Measurements from ENCODE around the gene GRIFIN.

The GRIFIN gene

DNA sequence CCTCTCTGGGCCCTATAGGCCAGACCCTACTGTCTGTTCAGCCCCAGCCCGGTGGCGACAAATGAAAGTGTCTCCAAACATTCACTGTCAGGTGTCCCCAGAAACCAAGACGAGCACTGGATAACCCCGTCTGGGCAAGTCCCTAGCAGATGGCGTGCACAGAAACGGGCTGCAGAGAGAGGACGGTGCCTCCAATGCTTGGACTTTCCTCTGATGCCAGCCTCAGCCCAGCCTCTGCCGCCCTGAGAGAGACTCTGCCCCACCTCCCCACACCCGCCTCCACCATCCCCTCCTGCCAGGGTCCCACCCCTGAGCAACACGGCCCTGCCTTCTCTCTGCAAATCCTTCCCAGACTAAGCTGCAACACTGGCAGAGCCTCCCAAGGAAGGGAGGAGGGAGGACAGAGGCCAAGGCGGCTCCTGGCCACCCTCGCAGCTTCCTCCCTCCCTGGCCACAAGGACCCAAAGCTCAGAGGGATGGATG, 36.0 kb upstream of the GRIFIN start:
- DNase-seq = no peak

- no peak for DNase-seq
Observed at GRCh38 chr7:2511769-2512168, 35.6 kb upstream of the GRIFIN start.

DNA sequence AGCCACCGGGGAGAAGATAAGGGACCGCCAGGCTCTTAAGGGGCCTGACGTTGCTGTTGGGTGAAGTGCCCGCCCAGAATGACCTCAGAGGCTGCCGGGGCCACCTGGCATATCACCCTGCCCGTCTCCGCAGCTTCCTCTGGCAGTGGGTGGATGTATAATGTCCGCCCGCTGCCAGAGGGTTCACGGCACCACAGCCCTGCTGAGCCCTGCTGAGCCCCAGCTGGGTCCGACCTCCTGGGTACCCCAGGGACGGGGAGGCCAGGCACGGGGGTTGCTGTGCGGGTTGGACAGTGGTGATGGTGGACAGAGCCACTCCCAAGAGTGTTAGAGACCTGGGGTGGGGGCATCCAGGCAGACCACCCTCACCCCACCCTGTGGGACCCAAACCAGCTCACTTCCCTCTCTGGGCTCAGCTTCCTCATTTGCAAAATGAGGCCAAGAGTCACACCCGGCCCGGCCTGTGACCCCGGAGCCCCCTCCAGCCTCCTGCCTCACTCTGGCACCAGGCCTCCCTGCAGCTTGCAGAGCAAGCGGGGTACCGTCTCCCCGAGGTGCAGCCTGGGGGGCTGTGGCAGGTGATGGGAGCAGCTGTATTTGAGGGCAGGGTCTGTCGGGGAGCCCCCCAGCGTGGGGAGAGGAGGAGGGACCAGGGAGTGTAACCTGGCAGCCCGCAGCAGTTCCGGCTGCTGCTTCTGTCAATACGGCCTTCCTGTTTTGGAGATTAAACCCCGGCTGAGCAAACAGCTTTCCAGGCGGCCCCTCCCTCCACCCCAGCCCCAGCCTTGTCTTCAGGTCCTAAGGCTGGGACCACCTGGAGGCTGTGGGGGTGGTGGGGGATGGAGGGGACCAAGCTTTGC, 34.9 kb upstream of the GRIFIN start:
- DNase-seq = no peak

DNA sequence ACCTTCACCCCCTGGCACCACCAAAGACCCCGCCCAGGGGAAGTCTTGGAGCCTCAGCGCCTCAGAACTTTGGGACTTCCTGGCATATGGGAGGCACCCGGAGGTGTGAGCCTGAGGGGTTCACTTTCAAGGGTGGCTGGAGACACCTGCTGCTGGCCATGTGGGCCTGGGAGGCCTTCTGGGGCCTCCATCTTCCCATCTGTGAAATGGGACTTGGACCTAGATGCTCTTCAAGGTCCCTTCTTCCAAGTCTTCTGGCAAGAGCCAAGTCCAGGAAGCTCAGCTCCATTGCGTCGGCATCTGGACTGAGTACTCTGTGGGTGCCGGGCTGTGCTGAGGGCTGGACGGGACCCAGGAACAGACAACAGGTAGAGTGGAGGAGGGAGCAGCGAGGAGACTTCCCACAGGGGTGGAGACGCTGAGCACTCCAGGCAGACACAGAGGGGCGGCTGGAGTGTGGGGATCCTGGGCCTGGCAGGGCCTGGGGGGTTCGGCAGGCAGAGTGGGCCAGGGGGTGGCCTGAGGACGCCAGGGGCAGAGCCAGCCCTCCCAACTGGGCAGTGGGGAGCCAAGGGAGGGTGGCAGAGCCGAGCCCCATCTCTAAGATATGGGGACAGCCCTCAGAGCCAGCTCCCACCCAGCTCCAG, 34.1 kb upstream of the GRIFIN start:
- no peak for DNase-seq

DNA sequence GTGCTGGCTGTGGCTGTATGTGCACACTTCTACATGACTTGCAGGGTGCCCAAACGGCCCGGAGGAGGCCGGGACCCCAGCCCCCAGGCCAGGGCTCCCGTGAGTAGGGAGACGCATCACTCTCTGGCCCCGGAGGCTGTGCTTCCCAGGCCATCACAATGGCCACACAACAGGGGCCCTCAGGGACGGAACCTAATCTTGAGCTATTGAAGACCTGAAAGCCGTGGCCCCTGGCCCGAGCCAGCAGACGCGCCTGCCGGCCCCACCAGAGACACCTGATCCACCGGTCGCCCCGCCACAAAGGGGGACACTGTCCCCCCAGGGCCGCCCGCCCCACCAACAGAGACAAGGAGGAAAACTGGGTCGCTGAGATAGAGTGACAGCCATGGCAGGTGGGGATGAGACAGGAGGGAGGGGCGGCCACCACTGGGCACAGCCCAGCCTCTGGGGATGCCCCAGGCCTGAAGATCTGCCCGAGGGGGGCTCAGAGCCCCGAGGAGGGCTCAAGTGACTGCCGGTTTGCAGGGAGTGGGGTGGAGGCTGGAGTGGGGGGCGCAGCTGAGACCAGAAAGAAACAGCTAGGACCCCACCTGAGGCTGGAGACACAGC, 33.2 kb upstream of the GRIFIN start:
- DNase-seq = no peak

DNA sequence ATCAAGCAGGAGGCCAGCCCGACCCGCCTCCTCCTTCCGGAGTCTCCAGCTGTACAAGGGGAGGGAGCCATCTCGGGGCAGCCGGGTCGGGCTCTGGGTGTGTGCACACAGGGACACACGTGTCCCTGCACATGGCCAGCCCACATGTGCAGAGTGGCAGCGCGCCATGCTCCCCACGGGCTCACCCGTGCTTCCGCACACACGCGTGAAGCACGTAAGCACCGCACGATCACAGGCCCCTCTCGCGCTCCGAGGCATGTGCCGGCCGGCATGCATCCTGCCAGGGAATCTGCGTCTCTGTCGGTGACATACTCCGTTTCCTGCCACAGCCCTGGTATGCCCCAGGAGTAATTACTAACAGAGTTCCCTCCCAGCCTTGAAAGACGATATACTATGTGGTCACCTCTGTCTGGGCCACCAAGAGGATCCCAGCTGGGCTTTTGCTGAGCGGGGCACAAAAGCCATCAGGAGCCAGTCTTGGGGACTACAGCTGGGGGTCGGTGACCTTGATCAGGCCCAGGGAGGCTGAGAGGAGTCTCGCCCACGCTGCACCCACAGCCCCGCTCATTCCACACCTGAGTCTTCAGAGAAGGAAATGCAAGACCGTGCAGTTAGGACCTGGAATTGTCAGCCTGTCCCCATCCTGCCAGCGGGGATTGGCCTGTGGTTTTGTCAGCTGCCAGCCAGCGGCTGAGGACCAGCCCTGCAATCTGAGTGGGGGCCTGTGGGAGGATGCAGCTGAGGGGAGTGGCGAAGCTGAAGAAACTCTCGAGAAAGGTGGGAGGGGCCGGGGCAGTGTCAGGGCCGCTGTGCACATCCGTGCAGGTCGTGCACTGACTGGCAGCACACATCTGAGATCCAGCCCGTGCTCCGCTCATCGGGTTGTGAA, 32.4 kb upstream of the GRIFIN start:
- DNase-seq = no peak

- DNase-seq = no peak
Observed at GRCh38 chr7:2507917-2508306, 31.7 kb upstream of the GRIFIN start.

DNA sequence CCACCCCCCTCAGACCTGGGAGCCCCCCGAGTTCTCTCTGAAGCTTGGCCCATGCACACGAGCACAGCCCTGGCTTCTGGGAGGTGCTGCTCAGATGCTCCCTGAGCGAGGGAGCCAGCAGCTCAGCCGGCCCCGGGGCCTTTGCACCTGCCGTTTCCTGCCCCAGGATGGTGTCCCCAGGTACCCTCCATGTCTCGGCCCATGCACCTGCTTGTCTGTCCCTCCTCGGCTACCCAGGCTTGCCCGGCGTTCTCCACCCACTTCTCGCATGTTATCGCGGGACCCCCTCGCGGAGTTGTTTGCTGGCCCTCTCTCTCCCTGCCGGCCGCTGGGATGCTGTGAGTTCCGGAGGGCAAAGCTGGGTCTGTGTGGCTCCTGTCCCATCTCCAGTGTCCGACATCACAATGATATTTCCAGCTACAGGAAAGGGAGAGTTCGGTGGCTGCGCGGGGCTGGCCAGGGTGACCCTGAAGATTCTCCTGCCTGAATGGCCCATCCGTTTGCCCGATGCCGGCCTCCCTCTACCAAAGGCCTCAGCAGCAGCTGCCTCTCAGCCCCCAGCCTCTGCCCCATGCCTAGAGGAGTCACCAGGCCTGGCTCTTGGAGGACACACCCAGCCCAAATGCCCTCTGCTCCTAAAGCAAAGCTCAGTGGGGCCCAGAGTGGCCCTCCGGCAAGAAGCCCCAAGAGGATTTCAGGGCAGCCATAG, 31.2 kb upstream of the GRIFIN start:
- DNase-seq = no peak

DNA sequence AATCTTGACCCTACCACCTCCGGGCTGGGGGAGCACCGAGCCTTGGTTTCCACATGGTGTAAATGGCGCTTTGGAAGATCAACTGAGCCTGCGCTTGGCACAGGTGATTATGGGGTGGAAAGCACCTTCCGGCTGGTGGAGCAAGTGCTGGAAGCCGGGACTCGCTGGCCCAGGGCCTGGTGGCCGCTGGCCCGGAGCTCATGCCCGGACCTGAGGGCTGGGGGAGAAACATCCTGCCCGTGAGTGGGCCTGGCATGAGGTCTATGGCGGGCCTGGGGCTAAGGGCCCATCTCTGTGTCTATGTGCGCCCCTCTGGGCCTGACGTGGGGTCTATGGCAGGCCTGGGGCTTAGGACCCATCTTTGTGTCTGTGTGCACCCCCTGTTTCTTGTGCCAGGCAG, 29.2 kb upstream of the GRIFIN start:
- no peak for DNase-seq

GRCh38 chr7:2504889-2505375, 28.7 kb upstream of the GRIFIN start:
- no peak for DNase-seq

DNA sequence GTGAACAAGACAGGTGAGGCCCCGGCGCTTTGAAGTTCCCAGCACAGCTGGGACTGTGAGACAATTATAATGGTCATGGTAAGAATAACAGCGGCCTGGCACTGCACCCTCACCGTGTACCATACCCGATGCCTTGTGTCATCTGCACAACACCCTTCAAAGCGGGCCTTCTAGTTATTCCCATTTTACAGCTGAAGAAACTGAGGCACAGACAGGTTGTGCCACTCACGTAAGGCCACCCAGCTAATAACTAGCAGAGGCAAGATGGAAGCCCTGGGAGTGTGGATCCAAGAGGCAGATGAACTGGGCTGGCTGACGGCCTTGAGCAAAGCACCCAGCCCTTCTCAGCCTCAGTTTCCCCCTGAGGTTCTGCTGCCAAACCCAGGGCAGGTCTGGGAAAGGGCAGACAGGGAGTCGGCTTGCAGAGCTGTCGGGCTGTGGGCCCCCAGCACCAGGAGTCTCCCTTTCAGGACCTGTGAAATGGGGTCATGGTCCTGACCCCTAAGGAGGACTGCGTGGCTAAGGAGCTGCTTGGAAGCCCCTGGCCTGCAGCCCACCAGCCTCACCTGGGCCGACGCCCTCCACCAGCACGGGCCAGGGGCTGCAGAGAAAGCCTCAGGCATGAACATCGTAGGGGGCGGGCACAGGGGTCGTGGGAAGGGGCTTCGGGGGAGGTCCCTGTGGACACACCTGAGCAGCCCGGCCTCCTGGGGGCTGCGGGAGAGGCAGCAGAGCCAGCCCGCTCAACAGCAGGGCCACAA, 28.1 kb upstream of the GRIFIN start:
- no peak for DNase-seq

- DNase-seq = no peak
Observed at GRCh38 chr7:2503056-2503941, 27.1 kb upstream of the GRIFIN start.

GRCh38 chr7:2502647-2502966, 26.4 kb upstream of the GRIFIN start:
- no peak for DNase-seq

- DNase-seq = no peak
Observed at GRCh38 chr7:2501947-2502646, 25.9 kb upstream of the GRIFIN start.

GRCh38 chr7:2500701-2501100, 24.5 kb upstream of the GRIFIN start:
- no peak for DNase-seq

DNA sequence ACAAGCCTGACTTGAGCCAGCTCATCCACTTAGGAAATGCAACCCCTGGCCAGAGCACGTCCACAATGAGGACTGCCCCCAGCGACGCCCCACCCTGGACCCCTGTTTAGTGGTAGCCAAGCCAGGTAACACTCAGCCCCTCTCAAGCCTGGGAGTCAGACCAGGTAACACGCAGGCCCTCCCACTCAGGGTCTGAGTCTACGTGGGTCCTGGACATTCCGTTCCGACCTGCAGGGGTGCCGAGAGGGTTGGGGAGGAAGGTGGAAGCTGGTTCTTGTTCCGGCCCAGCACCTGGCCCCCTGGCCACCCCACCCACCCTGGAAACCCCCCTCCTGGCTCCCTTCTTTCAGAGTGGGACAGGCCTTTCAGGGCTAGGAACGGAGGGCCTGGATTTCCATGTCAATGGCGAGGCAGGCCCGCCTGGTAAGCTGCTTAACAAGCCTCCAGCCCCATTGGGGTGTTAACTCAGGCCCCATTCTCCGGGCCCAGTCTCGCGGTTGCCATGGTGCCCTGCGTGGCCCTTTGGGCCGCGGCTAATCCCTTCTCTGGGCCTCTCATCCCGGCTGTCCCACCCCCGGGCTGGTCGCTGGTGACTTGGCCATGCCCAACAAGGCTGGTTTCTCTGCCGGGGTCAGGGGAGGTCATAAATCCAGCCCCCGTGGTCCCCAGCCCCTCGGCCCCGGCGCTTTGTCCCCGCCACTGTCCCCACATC, 23.7 kb upstream of the GRIFIN start:
- DNase-seq = no peak

DNA sequence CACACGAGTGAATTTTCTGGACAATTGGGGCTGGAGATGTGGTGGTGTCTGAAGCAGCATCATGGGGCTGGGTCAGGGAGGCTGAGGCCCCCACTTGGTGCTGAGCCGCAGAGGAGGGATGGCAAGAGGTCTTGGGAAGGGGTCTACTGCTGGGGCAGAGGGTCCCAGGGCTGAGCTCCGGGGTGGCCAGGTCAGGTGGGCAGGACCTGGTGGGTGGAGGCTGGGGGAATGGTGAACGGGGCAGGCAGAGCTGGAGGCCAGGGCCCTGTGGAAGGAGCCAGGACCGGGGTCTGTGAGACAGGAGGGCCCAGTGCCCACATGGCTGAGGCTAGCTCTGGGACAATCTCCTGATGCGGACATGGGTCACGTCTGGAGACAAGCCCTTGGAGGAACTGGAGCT, 23.0 kb upstream of the GRIFIN start:
- no peak for DNase-seq

DNA sequence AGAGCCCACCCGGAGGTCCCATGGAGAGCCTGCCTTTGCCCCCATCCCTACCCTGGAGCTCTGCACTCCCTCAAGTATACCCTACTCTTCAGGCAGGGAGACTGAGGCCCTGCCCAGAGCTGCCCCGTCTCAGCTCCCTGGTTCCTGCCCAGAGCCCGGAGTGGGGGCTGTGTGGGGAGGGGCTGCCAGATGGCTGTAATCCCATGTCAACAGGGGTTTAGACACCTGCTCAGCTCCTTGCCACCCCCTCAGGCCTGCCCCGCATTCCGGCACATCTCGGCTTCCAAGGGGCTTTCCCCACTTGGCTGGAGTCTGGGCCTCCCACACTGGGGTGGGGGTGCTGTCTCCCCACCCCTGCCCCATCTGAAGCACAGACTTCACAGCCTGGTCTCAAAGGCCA, 22.5 kb upstream of the GRIFIN start:
- no peak for DNase-seq

Measured in amniotic stem cell (primary cell).